Measurements from ENCODE around the gene NID1. TPM values are rescaled to one million over a fixed set of nuclear protein-coding genes. Genes with fewer than 3 reads are reported as not detected.

The NID1 gene
- total and polyA plus RNA-seq, 11 donors = 19.4 to 157 (median 61.7) TPM

DNA sequence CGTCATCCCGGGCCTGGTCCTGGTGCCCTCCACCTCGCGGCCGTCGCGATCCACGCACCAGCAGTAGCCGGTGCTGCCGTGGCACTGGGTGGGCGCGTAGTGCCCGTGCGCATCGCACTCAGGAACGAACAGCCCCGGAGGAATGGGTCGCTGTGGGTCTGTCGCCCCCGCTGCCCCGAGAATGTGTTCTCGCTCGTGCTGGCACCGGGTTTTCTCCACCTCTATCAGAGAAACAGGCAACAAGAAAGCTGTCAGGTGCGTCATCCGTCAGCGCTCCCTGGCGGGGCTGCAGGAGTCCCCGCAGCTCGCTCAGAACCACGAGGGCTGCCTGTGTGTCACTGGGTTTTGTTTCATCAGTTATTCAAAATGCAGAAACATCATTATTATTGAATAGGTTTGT is 71.2 kb downstream of the NID1 start:
- ATAC-seq (no peak), DNase-seq (no peak)
- TF ChIP-seq, protein P1, sequence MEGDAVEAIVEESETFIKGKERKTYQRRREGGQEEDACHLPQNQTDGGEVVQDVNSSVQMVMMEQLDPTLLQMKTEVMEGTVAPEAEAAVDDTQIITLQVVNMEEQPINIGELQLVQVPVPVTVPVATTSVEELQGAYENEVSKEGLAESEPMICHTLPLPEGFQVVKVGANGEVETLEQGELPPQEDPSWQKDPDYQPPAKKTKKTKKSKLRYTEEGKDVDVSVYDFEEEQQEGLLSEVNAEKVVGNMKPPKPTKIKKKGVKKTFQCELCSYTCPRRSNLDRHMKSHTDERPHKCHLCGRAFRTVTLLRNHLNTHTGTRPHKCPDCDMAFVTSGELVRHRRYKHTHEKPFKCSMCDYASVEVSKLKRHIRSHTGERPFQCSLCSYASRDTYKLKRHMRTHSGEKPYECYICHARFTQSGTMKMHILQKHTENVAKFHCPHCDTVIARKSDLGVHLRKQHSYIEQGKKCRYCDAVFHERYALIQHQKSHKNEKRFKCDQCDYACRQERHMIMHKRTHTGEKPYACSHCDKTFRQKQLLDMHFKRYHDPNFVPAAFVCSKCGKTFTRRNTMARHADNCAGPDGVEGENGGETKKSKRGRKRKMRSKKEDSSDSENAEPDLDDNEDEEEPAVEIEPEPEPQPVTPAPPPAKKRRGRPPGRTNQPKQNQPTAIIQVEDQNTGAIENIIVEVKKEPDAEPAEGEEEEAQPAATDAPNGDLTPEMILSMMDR (IDR thresholded peaks at IDR 0.05) = no peak
- TF ChIP-seq POLR2A (IDR thresholded peaks at IDR 0.05) = no peak
- H3K4me3 ChIP-seq = no peak overlapping the region
- 94 to 96% (median 96%) methylated on average over 31 of the region's 31 CpGs for WGBS, 4 donors
- no peaks in the 10 kb centered on the region for H3K27me3 ChIP-seq
- H3K9me3 ChIP-seq = peaks cover 0 to 13% (median 0%) of the 10 kb centered on the region in 12 donors
- H3K4me1 ChIP-seq = peaks cover 0 to 5% (median 0%) of the 10 kb centered on the region in 12 donors
- no peak overlapping the region for H3K27ac ChIP-seq
- intact Hi-C loops (cut with DNase I) = loop anchor here in 1 of 10 donors (10.0 kb wide), 1 partner anchor 61 kb away; no protein-coding TSS in a partner anchor
- H3K36me3 ChIP-seq = peaks cover 0 to 99% (median 74%) of the 10 kb centered on the region in 9 donors

DNA sequence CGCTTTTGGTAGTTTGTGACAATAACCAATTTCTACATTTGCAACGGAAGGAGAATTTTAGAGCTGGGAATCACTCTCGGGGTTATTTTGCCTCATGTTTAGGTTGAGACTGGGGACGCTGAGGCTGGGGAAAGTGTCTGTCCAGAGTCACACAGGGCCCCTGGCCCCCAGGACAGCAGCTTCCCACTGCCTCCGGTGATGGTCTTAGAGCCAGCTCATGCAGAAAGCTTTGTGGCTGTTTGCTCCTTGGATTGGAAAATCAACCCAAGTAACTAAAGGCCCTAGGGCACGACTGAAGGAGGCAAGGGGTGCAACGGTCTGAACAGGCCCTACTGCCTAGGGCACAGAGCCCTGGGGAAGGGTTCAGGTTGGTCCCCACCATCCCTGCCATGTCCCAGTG is 72.0 kb downstream of the NID1 start:
- Histone ChIP-seq H3K9me3 (peaks cover 0 to 13% (median 0%) of the 10 kb centered on the region in 12 donors), H3K4me1 (no peaks in the 10 kb centered on the region), H3K27ac (no peak overlapping the region), H3K27me3 (no peaks in the 10 kb centered on the region), H3K36me3 (peaks cover 0 to 99% (median 67%) of the 10 kb centered on the region in 9 donors), H3K4me3 (no peak overlapping the region)
- ATAC-seq = no peak
- 92 to 96% (median 95%) methylated on average over 6 to 7 of the region's 7 CpGs for WGBS, 4 donors
- TF ChIP-seq, protein P1 (IDR thresholded peaks at IDR 0.05) = no peak
- no peak for TF ChIP-seq POLR2A (IDR thresholded peaks at IDR 0.05)
- intact Hi-C loops (cut with DNase I) = loop anchor here in 1 of 10 donors (10.0 kb wide), 1 partner anchor 62 kb away; no protein-coding TSS in a partner anchor
- DNase-seq = no peak

DNA sequence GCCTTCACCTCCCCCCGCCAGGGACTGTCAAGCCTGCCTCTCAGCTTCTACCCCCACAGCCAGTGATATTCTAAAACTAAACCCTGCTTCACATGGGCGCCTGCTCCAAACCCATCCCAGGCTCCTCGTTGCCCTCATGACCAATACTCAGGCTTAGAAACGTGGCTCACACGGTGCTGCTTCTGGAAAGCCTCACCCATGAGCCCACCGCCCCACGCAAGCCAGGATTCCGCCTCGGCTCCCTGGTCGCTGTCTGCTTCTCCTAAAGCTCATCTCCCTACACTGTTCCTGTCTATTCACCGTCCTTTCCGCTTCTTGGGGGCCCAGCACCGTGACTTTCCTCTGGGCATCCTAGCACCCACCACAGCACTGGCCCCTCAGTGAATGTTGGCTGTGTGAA is 72.5 kb downstream of the NID1 start:
- no peak for ATAC-seq
- peaks cover 0 to 4% (median 0%) of the 10 kb centered on the region in 12 donors for H3K4me1 ChIP-seq
- 88 to 97% (median 89%) methylated on average over 13 of the region's 13 CpGs for WGBS, 4 donors
- no peak overlapping the region for H3K4me3 ChIP-seq
- H3K27ac ChIP-seq = no peak overlapping the region
- peaks cover 0 to 99% (median 67%) of the 10 kb centered on the region in 9 donors for H3K36me3 ChIP-seq
- DNase-seq = no peak
- H3K9me3 ChIP-seq = peaks cover 0 to 13% (median 0%) of the 10 kb centered on the region in 12 donors
- H3K27me3 ChIP-seq = no peaks in the 10 kb centered on the region
- TF ChIP-seq POLR2A (IDR thresholded peaks at IDR 0.05) = no peak
- TF ChIP-seq, protein P1 (IDR thresholded peaks at IDR 0.05) = no peak
- intact Hi-C loops (cut with DNase I) = loop anchor here in 1 of 10 donors (10.0 kb wide), 1 partner anchor 62 kb away; no protein-coding TSS in a partner anchor

DNA sequence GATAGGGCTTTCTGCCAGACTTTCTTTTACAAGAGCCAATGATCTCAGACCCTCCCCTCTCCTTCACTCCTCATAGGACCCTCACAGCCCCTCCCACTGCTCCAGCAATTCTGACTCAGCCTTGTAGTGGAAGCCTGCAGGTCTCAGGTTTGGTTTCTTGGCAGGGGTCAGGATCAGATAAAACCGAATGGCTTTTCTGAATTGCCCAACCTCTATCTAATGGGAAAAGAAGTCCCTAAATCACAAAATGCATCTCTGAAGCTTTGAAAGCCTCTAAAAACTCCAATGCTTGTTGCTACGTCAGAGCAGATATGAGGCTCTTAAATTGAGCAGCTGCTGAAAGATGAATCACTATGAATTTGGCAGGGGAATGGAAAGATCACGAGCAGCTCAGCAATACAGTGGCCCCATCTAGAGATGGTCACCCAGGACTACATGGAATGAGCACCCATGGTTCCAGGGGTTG is 74.5 kb downstream of the NID1 start:
- peak overlapping the region in 1 of 12 donors; percentile 22 for H3K27ac ChIP-seq
- ATAC-seq (peak; percentile 44 to 85 (median 66)), DNase-seq (no peak)
- no peaks in the 10 kb centered on the region for H3K27me3 ChIP-seq
- peaks cover 0 to 94% (median 64%) of the 10 kb centered on the region in 9 donors for H3K36me3 ChIP-seq
- peaks cover 0 to 20% (median under 1%) of the 10 kb centered on the region in 12 donors for H3K4me1 ChIP-seq
- intact Hi-C loops (cut with DNase I) = loop anchor here in 1 of 10 donors (10.0 kb wide), 1 partner anchor 64 kb away; no protein-coding TSS in a partner anchor
- H3K4me3 ChIP-seq = no peak overlapping the region
- WGBS, 4 donors = 43 to 65% (median 62%) methylated on average over 3 of the region's 3 CpGs
- TF ChIP-seq, protein P1 (IDR thresholded peaks at IDR 0.05) = no peak
- TF ChIP-seq POLR2A (IDR thresholded peaks at IDR 0.05) = no peak
- H3K9me3 ChIP-seq = peaks cover 0 to 13% (median 0%) of the 10 kb centered on the region in 12 donors

Measured in heart left ventricle (tissue), 16 donors.